Ishikawa (cell line): ENCODE data around the gene REPS2.

ENCODE experiments used
- CEBPB ChIP-seq: IDR thresholded peaks from 2 replicates; pipeline ENCODE4 v1.6.1; 2012
- CREB1 ChIP-seq: IDR thresholded peaks from 2 replicates; pipeline ENCODE4 v1.6.1; 2012; ENCODE audit warnings: low read depth
- EGR1 ChIP-seq: IDR thresholded peaks from 2 replicates; pipeline ENCODE4 v1.6.1; 2012
- EP300 ChIP-seq: IDR thresholded peaks from 2 replicates; pipeline ENCODE4 v1.6.1; 2012; ENCODE audit warnings: borderline replicate concordance
- FOXM1 ChIP-seq: IDR thresholded peaks from 2 replicates; pipeline ENCODE4 v1.6.1; 2012; ENCODE audit warnings: low read depth, borderline replicate concordance
- NFIC ChIP-seq: IDR thresholded peaks from 2 replicates; pipeline ENCODE4 v1.6.1; 2012
- RAD21 ChIP-seq: IDR thresholded peaks from 2 replicates; pipeline ENCODE4 v1.6.1; 2012; ENCODE audit warnings: low read depth
- TAF1 ChIP-seq: IDR thresholded peaks from 2 replicates; pipeline ENCODE4 v1.6.1; 2012; ENCODE audit warnings: low read depth, mild to moderate bottlenecking
- TCF12 ChIP-seq: IDR thresholded peaks from 2 replicates; pipeline ENCODE4 v1.6.1; 2012; ENCODE audit warnings: low read depth
- TEAD4 ChIP-seq: IDR thresholded peaks from 2 replicates; pipeline ENCODE4 v1.6.1; 2012
- USF1 ChIP-seq: IDR thresholded peaks from 2 replicates; pipeline ENCODE4 v1.6.1; 2012
- YY1 ChIP-seq: IDR thresholded peaks from 2 replicates; pipeline ENCODE4 v1.6.1; 2012; ENCODE audit warnings: low read depth
- ZBTB7A ChIP-seq: IDR thresholded peaks from 2 replicates; pipeline ENCODE4 v1.6.1; 2012; ENCODE audit warnings: low read depth
- TF ChIP-seq, protein P1 (sequence below): IDR thresholded peaks from 2 replicates; pipeline ENCODE4 v1.6.1; 2012
- TF ChIP-seq, protein P2 (sequence below): IDR thresholded peaks from 2 replicates; pipeline ENCODE4 v1.6.1; 2012; ENCODE audit warnings: low read depth, mild to moderate bottlenecking

The REPS2 gene

GRCh38 chrX:17030580-17031270 is 84.3 kb downstream of the REPS2 start:
- TF ChIP-seq, protein P1, sequence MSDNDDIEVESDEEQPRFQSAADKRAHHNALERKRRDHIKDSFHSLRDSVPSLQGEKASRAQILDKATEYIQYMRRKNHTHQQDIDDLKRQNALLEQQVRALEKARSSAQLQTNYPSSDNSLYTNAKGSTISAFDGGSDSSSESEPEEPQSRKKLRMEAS, result no peak
- TF ChIP-seq EP300 (no peak), ZBTB7A (no peak), CREB1 (no peak), TCF12 (no peak)

- TF ChIP-seq TCF12 (no peak), EP300 (no peak), EGR1 (no peak), RAD21 (no peak), CEBPB (no peak), USF1 (no peak), FOXM1 (no peak), NFIC (no peak), ZBTB7A (no peak), TEAD4 (no peak)
- TF ChIP-seq, protein P1, result no peak
Observed at GRCh38 chrX:17031827-17032226, 85.4 kb downstream of the REPS2 start.

DNA sequence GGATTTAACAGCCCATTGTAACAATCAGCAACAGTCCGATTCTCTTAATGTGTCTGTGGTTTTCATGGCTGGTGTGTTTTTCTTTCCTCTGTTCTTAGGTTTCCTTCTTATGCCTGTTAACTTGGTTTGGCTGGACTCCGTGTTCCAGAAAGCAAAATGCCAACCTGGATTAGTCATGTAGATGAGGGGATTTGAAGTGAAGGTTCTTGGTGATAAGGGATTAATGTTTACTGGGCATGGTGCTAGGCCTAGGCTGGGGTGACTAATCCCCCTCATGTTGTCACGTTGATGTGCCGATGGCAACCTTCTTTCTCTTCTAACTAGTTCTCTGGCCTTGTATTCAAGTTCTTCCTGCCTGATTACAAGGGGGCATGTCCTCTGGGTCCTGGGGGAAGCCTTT is 85.9 kb downstream of the REPS2 start:
- TF ChIP-seq NFIC (no peak), RAD21 (no peak), TAF1 (no peak), TCF12 (no peak), ZBTB7A (no peak), FOXM1 (no peak), EP300 (no peak), EGR1 (no peak), USF1 (no peak), CEBPB (no peak), CREB1 (no peak), YY1 (no peak), TEAD4 (no peak)
- TF ChIP-seq, protein P1, result no peak
- TF ChIP-seq, protein P2, sequence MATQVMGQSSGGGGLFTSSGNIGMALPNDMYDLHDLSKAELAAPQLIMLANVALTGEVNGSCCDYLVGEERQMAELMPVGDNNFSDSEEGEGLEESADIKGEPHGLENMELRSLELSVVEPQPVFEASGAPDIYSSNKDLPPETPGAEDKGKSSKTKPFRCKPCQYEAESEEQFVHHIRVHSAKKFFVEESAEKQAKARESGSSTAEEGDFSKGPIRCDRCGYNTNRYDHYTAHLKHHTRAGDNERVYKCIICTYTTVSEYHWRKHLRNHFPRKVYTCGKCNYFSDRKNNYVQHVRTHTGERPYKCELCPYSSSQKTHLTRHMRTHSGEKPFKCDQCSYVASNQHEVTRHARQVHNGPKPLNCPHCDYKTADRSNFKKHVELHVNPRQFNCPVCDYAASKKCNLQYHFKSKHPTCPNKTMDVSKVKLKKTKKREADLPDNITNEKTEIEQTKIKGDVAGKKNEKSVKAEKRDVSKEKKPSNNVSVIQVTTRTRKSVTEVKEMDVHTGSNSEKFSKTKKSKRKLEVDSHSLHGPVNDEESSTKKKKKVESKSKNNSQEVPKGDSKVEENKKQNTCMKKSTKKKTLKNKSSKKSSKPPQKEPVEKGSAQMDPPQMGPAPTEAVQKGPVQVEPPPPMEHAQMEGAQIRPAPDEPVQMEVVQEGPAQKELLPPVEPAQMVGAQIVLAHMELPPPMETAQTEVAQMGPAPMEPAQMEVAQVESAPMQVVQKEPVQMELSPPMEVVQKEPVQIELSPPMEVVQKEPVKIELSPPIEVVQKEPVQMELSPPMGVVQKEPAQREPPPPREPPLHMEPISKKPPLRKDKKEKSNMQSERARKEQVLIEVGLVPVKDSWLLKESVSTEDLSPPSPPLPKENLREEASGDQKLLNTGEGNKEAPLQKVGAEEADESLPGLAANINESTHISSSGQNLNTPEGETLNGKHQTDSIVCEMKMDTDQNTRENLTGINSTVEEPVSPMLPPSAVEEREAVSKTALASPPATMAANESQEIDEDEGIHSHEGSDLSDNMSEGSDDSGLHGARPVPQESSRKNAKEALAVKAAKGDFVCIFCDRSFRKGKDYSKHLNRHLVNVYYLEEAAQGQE, result no peak

GRCh38 chrX:17033225-17033624 is 86.8 kb downstream of the REPS2 start:
- TF ChIP-seq TAF1 (no peak), EGR1 (no peak), ZBTB7A (no peak), FOXM1 (no peak), EP300 (no peak), RAD21 (no peak), USF1 (no peak), CREB1 (no peak), YY1 (no peak), CEBPB (no peak), TCF12 (no peak), TEAD4 (no peak), NFIC (no peak)
- TF ChIP-seq, protein P2, result no peak
- TF ChIP-seq, protein P1, result no peak

DNA sequence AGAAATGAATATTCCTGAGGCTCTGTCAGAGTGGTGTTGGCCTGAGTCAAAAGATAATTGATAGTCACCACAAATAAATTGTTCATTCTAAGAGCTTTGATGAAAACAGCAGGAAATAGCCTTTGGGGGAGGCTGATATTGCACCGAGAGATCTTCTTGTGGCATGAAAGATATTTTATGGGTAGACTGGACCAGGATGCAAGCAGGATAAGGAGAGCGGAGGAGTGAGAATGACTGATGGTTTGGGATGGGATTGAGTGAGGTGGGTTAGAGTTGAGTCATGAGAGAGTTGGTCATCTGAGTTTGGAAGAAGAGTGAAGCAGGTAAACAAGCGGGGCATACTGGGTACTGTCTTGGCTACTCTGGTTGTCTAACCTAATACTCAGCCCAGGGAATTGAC is 88.7 kb downstream of the REPS2 start:
- TF ChIP-seq, protein P1, result no peak
- TF ChIP-seq FOXM1 (no peak), NFIC (no peak), RAD21 (no peak), ZBTB7A (no peak), CREB1 (no peak), TCF12 (no peak)
- TF ChIP-seq, protein P2, result no peak
